Prostate gland (tissue), 2 donors: ENCODE data around the gene S100A11.
A peak's percentile ranks its signal among the peaks of the same experiment; 100 is the strongest.

ENCODE experiments used
- CTCF ChIP-seq, 4 experiments: fragments of 200-600 bp in 2 of 4; fragments of 450-650 bp in 2 of 4; sonication (generic) in 2 of 4; IDR thresholded peaks; 1 replicate in 3 of 4; 2 replicates in 1 of 4; pipeline ENCODE4 v1.5.1; 2016 to 2019; ENCODE audit warnings: antibody characterized with exemption in 4 of 4, mild to moderate bottlenecking in 2 of 4, moderate library complexity in 2 of 4
- POLR2A ChIP-seq: fragments of 450-650 bp; IDR thresholded peaks from one replicate; pipeline ENCODE4 v1.6.1; 2016; ENCODE audit warnings: antibody characterized with exemption, mild to moderate bottlenecking

GRCh38 chr1:152034654-152035538 is 1.9 kb downstream of the S100A11 start:
- peak; percentile 53 to 66 (median 64) for TF ChIP-seq CTCF (IDR thresholded peaks at IDR 0.05)
- TF ChIP-seq POLR2A: peak; percentile 57
